Osteocyte (in vitro differentiated cells): ENCODE measurements around the gene STRN. TPM values are rescaled to one million over a fixed set of nuclear protein-coding genes. Genes with fewer than 3 reads are reported as not detected.
A peak's percentile ranks its signal among the peaks of the same experiment; 100 is the strongest.
"Not testable (repeated sequence)": the region's sequence is repeated elsewhere in the genome, so short reads cannot be mapped to it uniquely, and the experiment has no call there.

Experiments used
- DNase-seq: peaks from one replicate; pipeline ENCODE4 v3.0.0; 2021; ENCODE audit warnings: mixed read lengths; ENCODE audit not compliant: unreplicated experiment; ENCODE audit errors: extremely low spot score
- H3K27ac Mint-ChIP-seq: one replicate; pipeline ENCODE4 v1.8.0; 2021; ENCODE audit warnings: mild to moderate bottlenecking, mixed read lengths; ENCODE audit not compliant: unreplicated experiment
- H3K27me3 Mint-ChIP-seq: one replicate; pipeline ENCODE4 v1.8.0; 2021; ENCODE audit warnings: mixed read lengths; ENCODE audit not compliant: unreplicated experiment
- H3K36me3 Mint-ChIP-seq: one replicate; pipeline ENCODE4 v1.8.0; 2021; ENCODE audit warnings: mixed read lengths; ENCODE audit not compliant: unreplicated experiment
- H3K4me1 Mint-ChIP-seq: one replicate; pipeline ENCODE4 v1.8.0; 2021; ENCODE audit warnings: mixed read lengths; ENCODE audit not compliant: unreplicated experiment
- H3K4me3 Mint-ChIP-seq: one replicate; pipeline ENCODE4 v1.8.0; 2021; ENCODE audit warnings: mild to moderate bottlenecking, moderate library complexity, mixed read lengths; ENCODE audit not compliant: unreplicated experiment
- H3K9me3 Mint-ChIP-seq: one replicate; pipeline ENCODE4 v1.8.0; 2021; ENCODE audit warnings: mixed read lengths; ENCODE audit not compliant: unreplicated experiment
- CTCF ChIP-seq: fragments of 200-600 bp; sonication (generic); IDR thresholded peaks from 2 replicates; pipeline ENCODE4 v1.5.0; 2021; ENCODE audit warnings: antibody characterized with exemption, mild to moderate bottlenecking, moderate library complexity
- total RNA-seq: library from RNA; stranded (reverse); gene quantifications from 2 replicates; pipeline ENCODE4 v1.2.1, GENCODE V29; 2021

STRN gene
- total RNA-seq, 1 donor from 2014 or later: 27.2 TPM

- TF ChIP-seq CTCF: no peak
- no peak overlapping the region for H3K4me3 Mint-ChIP-seq
- no peaks in the 10 kb centered on the region for H3K9me3 Mint-ChIP-seq
- H3K27ac Mint-ChIP-seq: no peak overlapping the region
- DNase-seq: no peak
- H3K36me3 Mint-ChIP-seq: peaks cover 3% of the 10 kb centered on the region
- no peaks in the 10 kb centered on the region for H3K27me3 Mint-ChIP-seq
- peaks cover 15% of the 10 kb centered on the region for H3K4me1 Mint-ChIP-seq
These were observed 24.5 kb downstream of the STRN start for GRCh38 chr2:36941867-36942266.

GRCh38 chr2:36936526-36936925, 29.8 kb downstream of the STRN start:
- not testable (repeated sequence) for H3K9me3 Mint-ChIP-seq, H3K4me1 Mint-ChIP-seq, H3K27ac Mint-ChIP-seq, H3K4me3 Mint-ChIP-seq, DNase-seq, H3K36me3 Mint-ChIP-seq, H3K27me3 Mint-ChIP-seq

- H3K9me3 Mint-ChIP-seq, H3K27me3 Mint-ChIP-seq, H3K4me3 Mint-ChIP-seq, DNase-seq, H3K36me3 Mint-ChIP-seq: not testable (repeated sequence)
- Mint-ChIP-seq H3K4me1 (peaks cover 26% of the 10 kb centered on the region), H3K27ac (peak overlapping the region; percentile 91)
These were observed 34.6 kb downstream of the STRN start for GRCh38 chr2:36931688-36932087.

GRCh38 chr2:36930787-36931410, 35.4 kb downstream of the STRN start:
- Mint-ChIP-seq H3K4me1 (peaks cover 34% of the 10 kb centered on the region), H3K27ac (peak overlapping the region; percentile 91)
- not testable (repeated sequence) for H3K4me3 Mint-ChIP-seq, H3K36me3 Mint-ChIP-seq, H3K9me3 Mint-ChIP-seq, DNase-seq, H3K27me3 Mint-ChIP-seq

- peak overlapping the region; percentile 76 for H3K27ac Mint-ChIP-seq
- DNase-seq, H3K27me3 Mint-ChIP-seq: not testable (repeated sequence)
These were observed 39.9 kb downstream of the STRN start for GRCh38 chr2:36926175-36927132.

GRCh38 chr2:36922629-36923028, 43.7 kb downstream of the STRN start:
- not testable (repeated sequence) for H3K27me3 Mint-ChIP-seq, H3K9me3 Mint-ChIP-seq, H3K27ac Mint-ChIP-seq, H3K4me3 Mint-ChIP-seq, DNase-seq
- Mint-ChIP-seq H3K4me1 (peaks cover 22% of the 10 kb centered on the region), H3K36me3 (peaks cover 13% of the 10 kb centered on the region)

More at GRCh38 chr2:36926175-36927132, 39.9 kb downstream of the STRN start:
- Mint-ChIP-seq H3K4me1 (peaks cover 32% of the 10 kb centered on the region), H3K4me3 (peak overlapping the region; percentile 14), H3K36me3 (peaks cover 13% of the 10 kb centered on the region)
- not testable (repeated sequence) for H3K9me3 Mint-ChIP-seq

GRCh38 chr2:36921984-36922383, 44.4 kb downstream of the STRN start:
- H3K27ac Mint-ChIP-seq: no peak overlapping the region
- no peak for TF ChIP-seq CTCF
- peaks cover 13% of the 10 kb centered on the region for H3K36me3 Mint-ChIP-seq
- H3K9me3 Mint-ChIP-seq: no peaks in the 10 kb centered on the region
- no peaks in the 10 kb centered on the region for H3K27me3 Mint-ChIP-seq
- H3K4me3 Mint-ChIP-seq: no peak overlapping the region
- DNase-seq: no peak
- H3K4me1 Mint-ChIP-seq: peaks cover 20% of the 10 kb centered on the region
